ENCODE results near the gene CUZD1.

CUZD1 gene

GRCh38 chr10:122815458-122815857 is 30.2 kb downstream of the CUZD1 start:
- no peak for DNase-seq (ENCODE audit: low read depth in 4 of 4, low spot score in 1 of 4)

GRCh38 chr10:122814493-122814892 is 31.2 kb downstream of the CUZD1 start:
- DNase-seq (ENCODE audit: low read depth in 4 of 4, low spot score in 1 of 4), result no peak

- DNase-seq (ENCODE audit: low read depth in 4 of 4, low spot score in 1 of 4), result no peak
Measured at GRCh38 chr10:122812751-122813150, 32.9 kb downstream of the CUZD1 start.

- DNase-seq (ENCODE audit: low read depth in 4 of 4, low spot score in 1 of 4), result no peak
Measured at GRCh38 chr10:122802282-122802681, 43.4 kb downstream of the CUZD1 start.

GRCh38 chr10:122798704-122799231 is 46.9 kb downstream of the CUZD1 start:
- no peak for DNase-seq (ENCODE audit: low read depth in 4 of 4, low spot score in 1 of 4)

GRCh38 chr10:122796796-122797195 is 48.9 kb downstream of the CUZD1 start:
- no peak for DNase-seq (ENCODE audit: low read depth in 4 of 4, low spot score in 1 of 4)

GRCh38 chr10:122795924-122796323 is 49.7 kb downstream of the CUZD1 start:
- DNase-seq (ENCODE audit: low read depth in 4 of 4, low spot score in 1 of 4), result no peak

- no peak for DNase-seq (ENCODE audit: low read depth in 4 of 4, low spot score in 1 of 4)
Measured at GRCh38 chr10:122786269-122786668, 59.4 kb downstream of the CUZD1 start.

GRCh38 chr10:122782911-122783310 is 62.7 kb downstream of the CUZD1 start:
- DNase-seq (ENCODE audit: low read depth in 4 of 4, low spot score in 1 of 4), result no peak

All from stimulated activated CD4-positive, alpha-beta T cell treated with anti-CD3 and anti-CD28 coated beads, Interleukin-1b, Interleukin-23, amount 100 ng/mL, for 24 hours (primary cell).